NT2/D1 (cell line): Measurements from ENCODE around the gene GRK5.

Experiments used
- DNase-seq: peaks from one replicate; pipeline ENCODE4 v3.0.0-alpha.2; 2011; ENCODE audit warnings: low read depth, low spot score
- H3K27me3 ChIP-seq: 2 replicates; pipeline ENCODE4 v1.6.0; 2011; ENCODE audit warnings: mild to moderate bottlenecking; ENCODE audit not compliant: insufficient read length, insufficient read depth
- H3K36me3 ChIP-seq: 2 replicates; pipeline ENCODE4 v1.6.1; 2011; ENCODE audit warnings: mild to moderate bottlenecking, low read length, mixed read lengths; ENCODE audit not compliant: insufficient read depth, insufficient read length
- H3K4me1 ChIP-seq: 2 replicates; pipeline ENCODE4 v1.5.1; 2011; ENCODE audit not compliant: insufficient read depth, insufficient read length
- H3K4me3 ChIP-seq: 2 replicates; pipeline ENCODE4 v1.5.1; 2011; ENCODE audit warnings: low read depth; ENCODE audit not compliant: insufficient read length
- H3K9ac ChIP-seq: 2 replicates; pipeline ENCODE4 v1.6.0; 2011; ENCODE audit warnings: low read depth; ENCODE audit not compliant: insufficient read length
- H3K9me3 ChIP-seq: 2 replicates; pipeline ENCODE4 v1.5.1; 2011; ENCODE audit warnings: mild to moderate bottlenecking, low read length; ENCODE audit not compliant: insufficient read depth
- SUZ12 ChIP-seq: IDR thresholded peaks from 2 replicates; pipeline ENCODE4 v1.6.1; 2011; ENCODE audit not compliant: insufficient read length, insufficient read depth; ENCODE audit errors: extremely low read depth
- YY1 ChIP-seq: IDR thresholded peaks from 2 replicates; pipeline ENCODE4 v1.6.1; 2011; ENCODE audit not compliant: insufficient read length, insufficient read depth
- ZNF274 ChIP-seq: IDR thresholded peaks from 2 replicates; pipeline ENCODE4 v1.6.1; 2011; ENCODE audit warnings: mild to moderate bottlenecking, low read depth, low read length

Gene GRK5

DNA sequence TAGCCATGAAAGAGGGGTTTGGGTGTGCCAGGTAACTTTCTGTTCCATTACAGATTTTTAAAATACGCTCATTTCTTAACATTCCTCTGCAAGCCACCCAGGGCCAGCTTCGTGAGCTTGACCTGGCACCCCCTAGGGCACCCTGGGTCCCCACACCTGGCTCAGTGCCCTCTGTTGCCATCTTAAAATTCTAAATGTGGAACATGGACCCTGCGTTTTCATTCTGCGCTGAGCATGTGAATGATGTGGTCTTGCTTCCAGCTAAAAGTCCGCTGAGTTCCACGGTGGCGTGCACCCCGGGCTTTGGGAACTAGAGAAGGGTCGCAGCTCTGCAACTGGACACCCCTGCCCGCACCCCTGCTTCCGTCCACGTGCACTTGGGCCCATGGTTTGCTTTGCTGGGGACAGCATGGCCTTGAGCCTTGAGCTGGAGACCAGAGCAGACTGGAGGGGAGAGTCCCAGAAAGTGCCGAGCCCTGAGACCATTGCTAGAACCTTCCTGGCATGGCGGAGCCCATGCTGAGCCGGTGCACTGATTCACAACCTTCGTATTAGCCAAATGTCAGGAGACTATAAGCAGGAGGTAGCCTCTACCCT, 244.0 kb downstream of the GRK5 start:
- Histone ChIP-seq H3K27me3 (no peaks in the 10 kb centered on the region), H3K36me3 (no peaks in the 10 kb centered on the region), H3K9me3 (no peaks in the 10 kb centered on the region), H3K4me3 (no peak overlapping the region), H3K4me1 (peaks cover 19% of the 10 kb centered on the region), H3K9ac (no peak overlapping the region)
- no peak for DNase-seq
- TF ChIP-seq ZNF274 (no peak), YY1 (no peak), SUZ12 (no peak)

GRCh38 chr10:119452396-119452795, 245.0 kb downstream of the GRK5 start:
- H3K9ac ChIP-seq = no peak overlapping the region
- no peaks in the 10 kb centered on the region for H3K27me3 ChIP-seq
- no peak for DNase-seq
- H3K36me3 ChIP-seq = no peaks in the 10 kb centered on the region
- TF ChIP-seq SUZ12 = no peak
- TF ChIP-seq YY1 = no peak
- no peak for TF ChIP-seq ZNF274
- no peaks in the 10 kb centered on the region for H3K9me3 ChIP-seq
- no peak overlapping the region for H3K4me3 ChIP-seq
- peaks cover 20% of the 10 kb centered on the region for H3K4me1 ChIP-seq

DNA sequence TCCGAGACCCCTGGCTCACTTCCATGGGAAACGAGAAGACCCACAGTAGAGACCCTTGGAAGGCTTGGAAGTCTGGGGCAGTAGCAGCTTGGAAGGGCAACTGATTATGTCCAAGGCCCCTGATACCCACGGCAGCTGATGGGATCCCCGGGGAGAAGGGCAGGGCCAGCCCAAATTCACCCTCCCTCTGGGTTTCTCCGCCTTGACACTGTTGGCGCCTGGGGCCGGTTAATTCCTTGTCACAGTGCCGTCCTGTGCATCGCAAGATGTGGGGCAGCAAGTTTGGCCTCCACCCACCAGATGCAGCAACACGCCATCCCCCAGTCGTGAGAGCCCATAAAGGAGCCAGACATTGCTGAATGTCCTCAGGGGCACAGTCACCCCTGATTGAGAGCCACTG, 245.9 kb downstream of the GRK5 start:
- H3K4me3 ChIP-seq = no peak overlapping the region
- no peaks in the 10 kb centered on the region for H3K9me3 ChIP-seq
- DNase-seq = no peak
- H3K4me1 ChIP-seq = peaks cover 22% of the 10 kb centered on the region
- no peak for TF ChIP-seq ZNF274
- no peak for TF ChIP-seq SUZ12
- TF ChIP-seq YY1 = no peak
- no peak overlapping the region for H3K9ac ChIP-seq
- no peaks in the 10 kb centered on the region for H3K27me3 ChIP-seq
- H3K36me3 ChIP-seq = no peaks in the 10 kb centered on the region

DNA sequence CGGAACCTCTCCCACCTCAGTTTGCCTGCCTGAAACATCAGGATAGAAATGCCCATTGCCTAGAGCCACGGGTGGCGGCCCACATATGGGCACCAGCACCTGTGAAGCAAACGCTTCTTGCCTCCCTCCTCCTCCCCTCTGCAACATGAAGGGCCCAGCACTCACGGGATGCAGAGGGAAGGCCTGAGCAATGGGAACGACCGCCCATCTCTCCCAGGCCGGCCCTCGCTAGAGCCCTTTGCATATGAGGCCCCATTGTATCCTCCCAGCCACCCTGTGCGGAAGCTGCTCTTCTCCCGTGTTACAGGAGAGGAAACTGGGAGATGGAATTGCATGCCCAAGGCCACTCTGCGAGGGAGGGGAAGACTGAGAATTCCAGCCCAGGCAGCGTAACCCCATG, 246.9 kb downstream of the GRK5 start:
- Histone ChIP-seq H3K4me3 (no peak overlapping the region), H3K4me1 (peaks cover 17% of the 10 kb centered on the region), H3K9me3 (no peaks in the 10 kb centered on the region), H3K9ac (no peak overlapping the region), H3K36me3 (no peaks in the 10 kb centered on the region), H3K27me3 (no peaks in the 10 kb centered on the region)
- no peak for TF ChIP-seq ZNF274
- TF ChIP-seq YY1 = no peak
- TF ChIP-seq SUZ12 = no peak
- peak; percentile 11 for DNase-seq

DNA sequence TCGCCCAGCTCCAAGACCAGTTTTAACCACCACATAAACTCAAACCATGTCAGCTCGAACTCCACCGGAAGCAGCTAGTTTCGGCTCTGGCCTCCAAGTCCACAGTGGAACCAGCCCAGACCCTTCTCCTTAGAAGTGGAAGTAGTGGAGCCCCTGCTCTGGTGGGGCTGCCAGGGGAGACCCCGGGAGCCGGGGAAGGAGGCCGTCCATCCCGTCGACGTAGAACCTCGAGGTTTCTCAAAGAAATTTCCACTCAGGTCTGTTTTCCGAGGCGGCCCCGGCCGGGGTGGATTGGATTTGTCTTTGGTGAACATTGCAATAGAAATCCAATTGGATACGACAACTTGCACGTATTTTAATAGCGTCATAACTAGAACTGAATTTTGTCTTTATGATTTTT, 247.6 kb downstream of the GRK5 start:
- Histone ChIP-seq H3K36me3 (no peaks in the 10 kb centered on the region), H3K27me3 (no peaks in the 10 kb centered on the region), H3K9ac (no peak overlapping the region), H3K4me3 (no peak overlapping the region), H3K9me3 (no peaks in the 10 kb centered on the region), H3K4me1 (peaks cover 15% of the 10 kb centered on the region)
- no peak for DNase-seq
- TF ChIP-seq ZNF274 = no peak
- no peak for TF ChIP-seq SUZ12
- no peak for TF ChIP-seq YY1

GRCh38 chr10:119455609-119456434, 248.5 kb downstream of the GRK5 start:
- H3K36me3 ChIP-seq = no peaks in the 10 kb centered on the region
- H3K4me1 ChIP-seq = peaks cover 10% of the 10 kb centered on the region
- no peak for TF ChIP-seq SUZ12
- TF ChIP-seq YY1 = no peak
- no peak for TF ChIP-seq ZNF274
- no peak for DNase-seq
- no peak overlapping the region for H3K4me3 ChIP-seq
- H3K27me3 ChIP-seq = no peaks in the 10 kb centered on the region
- no peak overlapping the region for H3K9ac ChIP-seq
- H3K9me3 ChIP-seq = no peaks in the 10 kb centered on the region

DNA sequence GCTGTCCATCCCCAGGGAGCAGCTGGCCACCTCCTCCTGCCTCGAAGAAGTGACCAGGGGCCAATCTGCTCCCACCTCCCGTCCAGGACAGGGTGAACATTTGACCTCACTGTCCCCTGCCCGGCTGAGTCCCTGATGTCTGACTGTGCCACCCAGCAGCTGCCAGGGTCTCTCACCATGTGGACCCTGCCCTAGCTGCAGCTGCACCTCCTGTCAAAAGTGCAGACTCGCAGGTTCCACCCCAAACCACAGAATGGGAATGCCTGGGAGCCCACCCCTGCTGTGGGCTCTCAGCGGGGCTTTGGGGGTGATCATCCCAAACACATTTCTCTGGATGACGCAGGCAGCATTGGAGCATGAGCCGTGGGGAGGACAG, 249.1 kb downstream of the GRK5 start:
- no peaks in the 10 kb centered on the region for H3K27me3 ChIP-seq
- H3K9ac ChIP-seq = no peak overlapping the region
- no peak for DNase-seq
- no peak overlapping the region for H3K4me3 ChIP-seq
- no peaks in the 10 kb centered on the region for H3K36me3 ChIP-seq
- H3K9me3 ChIP-seq = no peaks in the 10 kb centered on the region
- TF ChIP-seq ZNF274 (no peak), SUZ12 (no peak), YY1 (no peak)
- peaks cover 10% of the 10 kb centered on the region for H3K4me1 ChIP-seq
